GM18499 (cell line): ENCODE measurements around the gene ZBTB32.

Experiments
- ATAC-seq: cut with Tn5 transposase; IDR thresholded peaks from one replicate; pipeline ENCODE4 v1.9.1; 2021; ENCODE audit warnings: moderate number of reproducible peaks; ENCODE audit not compliant: insufficient read depth, unreplicated experiment

Gene ZBTB32

GRCh38 chr19:35693835-35694599 lies 10.3 kb upstream of the ZBTB32 start:
- no peak for ATAC-seq

- ATAC-seq, result no peak
These were observed 8.4 kb upstream of the ZBTB32 start for GRCh38 chr19:35695895-35696422.

- no peak for ATAC-seq
These were observed 7.5 kb upstream of the ZBTB32 start for GRCh38 chr19:35696835-35697234.

GRCh38 chr19:35702223-35703012 lies 1.9 kb upstream of the ZBTB32 start:
- ATAC-seq, result peak; percentile 82

- ATAC-seq, result no peak
These were observed 1.0 kb upstream of the ZBTB32 start for GRCh38 chr19:35703343-35703742.

- ATAC-seq, result no peak
These were observed 4.0 kb downstream of the ZBTB32 start for GRCh38 chr19:35708391-35708790.

GRCh38 chr19:35710784-35711723 lies 6.7 kb downstream of the ZBTB32 start:
- ATAC-seq, result peak; percentile 35

- ATAC-seq, result no peak
These were observed 8.5 kb downstream of the ZBTB32 start for GRCh38 chr19:35712567-35713505.

GRCh38 chr19:35713506-35713850 lies 9.1 kb downstream of the ZBTB32 start:
- ATAC-seq, result no peak

- no peak for ATAC-seq
These were observed 9.6 kb downstream of the ZBTB32 start for GRCh38 chr19:35713904-35714495.

GRCh38 chr19:35714601-35715354 lies 10.4 kb downstream of the ZBTB32 start:
- no peak for ATAC-seq

GRCh38 chr19:35715355-35715809 lies 11.0 kb downstream of the ZBTB32 start:
- no peak for ATAC-seq

- ATAC-seq, result no peak
These were observed 11.8 kb downstream of the ZBTB32 start for GRCh38 chr19:35715981-35716800.

- ATAC-seq, result peak; percentile 37
These were observed 12.7 kb downstream of the ZBTB32 start for GRCh38 chr19:35716801-35717664.

GRCh38 chr19:35717665-35718344 lies 13.4 kb downstream of the ZBTB32 start, which contains the start of gene KMT2B:
Gene KMT2B, plus strand, starts transcription at chr19:35718003. Its CDS starts 16 bp downstream, at chr19:35718019.
- no peak for ATAC-seq
